Ascending aorta (tissue), 2 donors: ENCODE measurements around the gene PPP4R3B. TPM values are rescaled to one million over a fixed set of nuclear protein-coding genes. Genes with fewer than 3 reads are reported as not detected.

Source experiments
- DNase-seq, 2 donors: peaks; one replicate each; pipeline ENCODE4 v3.0.0-alpha.2; 2019; ENCODE audit warnings: low spot score in 2 of 2
- H3K27ac ChIP-seq, 2 donors: fragments of 200-600 bp; sonication (generic); one replicate each; pipeline ENCODE4 v1.5.1; 2016 to 2017; ENCODE audit warnings: mild to moderate bottlenecking in 1 of 2
- H3K27me3 ChIP-seq: fragments of 200-600 bp; sonication (generic); one replicate; pipeline ENCODE4 v1.5.1; 2017
- H3K36me3 ChIP-seq, 2 donors: fragments of 200-600 bp; sonication (generic); one replicate each; pipeline ENCODE4 v1.5.1; 2016
- H3K4me1 ChIP-seq, 2 donors: fragments of 200-600 bp; sonication (generic); one replicate each; pipeline ENCODE4 v1.5.1; 2016 to 2017; ENCODE audit warnings: mild to moderate bottlenecking in 1 of 2
- H3K4me3 ChIP-seq, 2 donors: fragments of 200-600 bp; sonication (generic); one replicate each; pipeline ENCODE4 v1.5.1; 2016 to 2017; ENCODE audit warnings: mild to moderate bottlenecking in 1 of 2
- H3K9me3 ChIP-seq, 2 donors: fragments of 200-600 bp; sonication (generic); one replicate each; pipeline ENCODE4 v1.5.1; 2016
- intact Hi-C: fragments of 100-400 bp; cut with DNase I; formaldehyde crosslinking; loops from one replicate; pipeline ENCODE4 v1.15.1; 2023
- total RNA-seq: library from RNA; depleted of rRNA; stranded (reverse); fragments of >200 nt; gene quantifications from one replicate; pipeline ENCODE4 v1.1.0, GENCODE V29; 2016
- TF ChIP-seq, protein P1 (sequence below), 3 experiments: fragments of 200-600 bp in 2 of 3; fragments of 450-650 bp in 1 of 3; sonication (generic) in 2 of 3; IDR thresholded peaks; one replicate each; pipeline ENCODE4 v1.5.1; 2016 to 2019; ENCODE audit warnings: antibody characterized with exemption in 3 of 3, mild to moderate bottlenecking in 1 of 3, moderate library complexity in 1 of 3

Gene PPP4R3B
- total RNA-seq, 1 donor from 2014 or later = 18.2 TPM

DNA sequence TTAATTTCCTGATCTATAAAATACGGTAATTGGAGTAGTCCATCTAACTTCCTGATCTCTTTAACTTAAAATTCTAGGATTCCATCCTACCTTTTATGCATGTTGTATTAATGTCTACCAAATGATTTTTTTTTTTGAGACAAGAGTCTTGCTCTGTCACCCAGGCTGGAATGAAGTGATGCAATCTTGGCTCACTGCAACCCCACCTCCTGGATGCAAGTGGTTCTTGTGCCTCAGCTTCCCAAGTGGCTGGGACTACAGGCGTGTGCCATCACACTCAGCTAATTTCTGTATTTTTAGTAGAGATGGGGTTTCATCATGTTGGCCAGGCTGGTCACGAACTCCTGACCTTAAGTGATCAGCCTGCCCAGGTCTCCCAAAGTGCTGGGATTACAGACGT, 50.1 kb downstream of the PPP4R3B start:
- H3K27ac ChIP-seq = no peak overlapping the region
- intact Hi-C loops = no loop called here
- no peaks in the 10 kb centered on the region for H3K27me3 ChIP-seq
- H3K4me3 ChIP-seq = no peak overlapping the region
- no peak for DNase-seq
- peaks cover 29 to 72% of the 10 kb centered on the region in 2 donors for H3K36me3 ChIP-seq
- H3K9me3 ChIP-seq = no peaks in the 10 kb centered on the region
- no peaks in the 10 kb centered on the region for H3K4me1 ChIP-seq
- TF ChIP-seq, protein P1, sequence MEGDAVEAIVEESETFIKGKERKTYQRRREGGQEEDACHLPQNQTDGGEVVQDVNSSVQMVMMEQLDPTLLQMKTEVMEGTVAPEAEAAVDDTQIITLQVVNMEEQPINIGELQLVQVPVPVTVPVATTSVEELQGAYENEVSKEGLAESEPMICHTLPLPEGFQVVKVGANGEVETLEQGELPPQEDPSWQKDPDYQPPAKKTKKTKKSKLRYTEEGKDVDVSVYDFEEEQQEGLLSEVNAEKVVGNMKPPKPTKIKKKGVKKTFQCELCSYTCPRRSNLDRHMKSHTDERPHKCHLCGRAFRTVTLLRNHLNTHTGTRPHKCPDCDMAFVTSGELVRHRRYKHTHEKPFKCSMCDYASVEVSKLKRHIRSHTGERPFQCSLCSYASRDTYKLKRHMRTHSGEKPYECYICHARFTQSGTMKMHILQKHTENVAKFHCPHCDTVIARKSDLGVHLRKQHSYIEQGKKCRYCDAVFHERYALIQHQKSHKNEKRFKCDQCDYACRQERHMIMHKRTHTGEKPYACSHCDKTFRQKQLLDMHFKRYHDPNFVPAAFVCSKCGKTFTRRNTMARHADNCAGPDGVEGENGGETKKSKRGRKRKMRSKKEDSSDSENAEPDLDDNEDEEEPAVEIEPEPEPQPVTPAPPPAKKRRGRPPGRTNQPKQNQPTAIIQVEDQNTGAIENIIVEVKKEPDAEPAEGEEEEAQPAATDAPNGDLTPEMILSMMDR (IDR thresholded peaks at IDR 0.05) = no peak

DNA sequence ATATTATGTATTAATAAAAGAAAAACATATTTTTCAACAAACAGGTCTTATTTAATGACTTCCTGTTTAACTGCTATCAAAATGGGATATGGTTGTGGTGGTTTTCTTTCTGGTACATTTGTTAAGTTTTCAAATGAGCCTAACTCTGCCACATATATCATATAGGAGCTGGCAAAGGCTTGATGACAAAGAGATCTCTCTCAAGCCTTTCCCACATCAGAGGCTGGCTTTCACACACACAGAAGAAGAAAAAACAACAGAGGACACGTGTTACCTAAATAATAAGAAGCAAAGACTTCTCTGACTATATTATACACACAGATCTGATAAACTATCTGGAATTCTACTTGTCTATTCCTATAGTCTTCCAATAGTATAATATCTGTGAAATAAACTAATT, 51.8 kb downstream of the PPP4R3B start:
- no peak overlapping the region for H3K27ac ChIP-seq
- H3K9me3 ChIP-seq = no peaks in the 10 kb centered on the region
- H3K27me3 ChIP-seq = no peaks in the 10 kb centered on the region
- peaks cover 45 to 78% of the 10 kb centered on the region in 2 donors for H3K36me3 ChIP-seq
- TF ChIP-seq, protein P1 (IDR thresholded peaks at IDR 0.05) = no peak
- no peak for DNase-seq
- intact Hi-C loops = no loop called here
- no peaks in the 10 kb centered on the region for H3K4me1 ChIP-seq
- no peak overlapping the region for H3K4me3 ChIP-seq

DNA sequence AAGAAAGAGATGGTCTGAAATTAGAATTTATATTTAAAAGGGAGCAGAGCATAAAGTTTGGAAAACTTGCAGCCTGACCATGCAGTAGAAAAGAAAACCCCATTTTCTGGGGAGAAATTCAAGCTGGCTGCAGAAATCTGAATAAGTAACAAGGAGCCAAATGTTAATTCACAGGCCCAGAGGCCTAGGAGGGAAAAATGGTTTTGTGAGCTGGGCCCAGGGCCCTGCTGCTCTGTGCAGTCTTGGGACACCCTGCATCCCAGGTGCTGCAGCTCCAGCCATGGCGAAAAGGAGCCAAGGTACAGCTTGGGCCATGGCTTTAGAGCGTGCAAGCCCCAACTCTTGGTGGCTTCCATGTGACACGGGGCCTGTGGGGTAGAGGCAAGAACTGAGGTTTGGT, 56.6 kb downstream of the PPP4R3B start:
- TF ChIP-seq, protein P1 (IDR thresholded peaks at IDR 0.05) = no peak
- Histone ChIP-seq H3K4me3 (no peak overlapping the region), H3K4me1 (no peaks in the 10 kb centered on the region), H3K27ac (no peak overlapping the region), H3K9me3 (no peaks in the 10 kb centered on the region), H3K27me3 (no peaks in the 10 kb centered on the region), H3K36me3 (peaks cover 48 to 77% of the 10 kb centered on the region in 2 donors)
- DNase-seq = no peak
- intact Hi-C loops = no loop called here

DNA sequence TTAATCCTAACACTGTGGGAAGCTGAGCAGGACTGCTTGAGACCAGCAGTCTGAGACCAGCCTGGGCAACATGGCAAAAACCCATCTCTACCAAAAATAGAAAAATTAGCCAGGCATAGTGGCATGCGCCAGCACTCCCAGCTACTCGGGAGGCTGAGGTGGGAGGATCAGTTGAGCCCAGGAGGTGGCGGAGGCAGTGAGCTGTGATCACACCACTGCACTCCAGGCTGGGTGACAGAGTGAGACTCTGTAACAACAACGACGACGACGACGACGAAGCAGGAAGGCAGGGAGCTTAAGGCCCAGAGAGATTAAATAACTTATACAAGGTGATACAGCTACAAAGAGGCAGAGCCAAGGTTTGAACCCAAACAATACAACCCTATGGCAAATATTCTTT, 60.6 kb downstream of the PPP4R3B start:
- no peak overlapping the region for H3K27ac ChIP-seq
- no peaks in the 10 kb centered on the region for H3K27me3 ChIP-seq
- no peak overlapping the region for H3K4me3 ChIP-seq
- no peaks in the 10 kb centered on the region for H3K9me3 ChIP-seq
- intact Hi-C loops = no loop called here
- TF ChIP-seq, protein P1 (IDR thresholded peaks at IDR 0.05) = no peak
- peaks cover 28 to 66% of the 10 kb centered on the region in 2 donors for H3K36me3 ChIP-seq
- H3K4me1 ChIP-seq = no peaks in the 10 kb centered on the region
- DNase-seq = no peak

DNA sequence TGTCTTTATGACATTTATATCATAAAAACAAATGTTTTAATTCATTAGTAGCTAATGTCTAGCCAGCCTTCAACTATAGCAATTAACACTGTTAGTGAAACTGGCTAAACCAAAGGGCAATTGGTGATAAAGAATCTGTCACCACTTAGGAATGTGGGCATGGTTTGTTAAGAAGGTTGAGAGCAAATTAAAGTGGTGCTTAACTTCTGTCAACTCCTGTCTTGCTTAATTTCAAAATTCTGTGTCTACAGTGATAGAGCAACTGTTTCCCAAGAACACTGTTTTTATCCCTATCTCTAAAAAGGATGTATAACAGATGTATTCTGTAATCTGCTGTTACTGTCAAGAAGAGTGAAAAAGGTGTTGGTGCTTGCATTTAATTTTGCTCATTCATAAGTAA, 61.4 kb downstream of the PPP4R3B start:
- Histone ChIP-seq H3K36me3 (peaks cover 20 to 57% of the 10 kb centered on the region in 2 donors), H3K4me3 (no peak overlapping the region), H3K9me3 (no peaks in the 10 kb centered on the region), H3K4me1 (no peaks in the 10 kb centered on the region), H3K27ac (no peak overlapping the region), H3K27me3 (no peaks in the 10 kb centered on the region)
- DNase-seq = no peak
- TF ChIP-seq, protein P1 (IDR thresholded peaks at IDR 0.05) = no peak
- intact Hi-C loops = no loop called here

DNA sequence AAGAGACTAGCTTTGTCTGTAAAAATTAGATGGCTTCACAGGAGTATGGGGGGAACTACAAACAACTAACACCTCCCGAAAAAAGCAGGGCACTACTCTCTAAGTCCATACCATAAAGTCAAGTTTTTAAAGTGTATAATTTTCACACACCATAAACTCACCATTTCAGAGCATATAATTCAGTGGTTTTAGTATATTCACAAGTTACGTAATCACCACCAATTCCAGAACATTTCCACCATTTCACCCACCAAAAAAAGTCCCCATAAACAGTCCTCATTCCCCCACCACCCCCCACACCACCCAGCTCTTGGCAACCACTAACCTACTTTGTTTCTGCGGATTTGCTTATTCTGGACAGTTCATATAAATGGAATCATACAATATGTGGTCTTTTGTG, 64.1 kb downstream of the PPP4R3B start:
- peaks cover 16 to 38% of the 10 kb centered on the region in 2 donors for H3K36me3 ChIP-seq
- no peaks in the 10 kb centered on the region for H3K27me3 ChIP-seq
- no peaks in the 10 kb centered on the region for H3K9me3 ChIP-seq
- intact Hi-C loops = no loop called here
- H3K27ac ChIP-seq = no peak overlapping the region
- DNase-seq = no peak
- TF ChIP-seq, protein P1 (IDR thresholded peaks at IDR 0.05) = no peak
- H3K4me1 ChIP-seq = no peaks in the 10 kb centered on the region
- no peak overlapping the region for H3K4me3 ChIP-seq
